ENCODE data around the gene MCOLN2.

GRCh38 chr1:84996846-84997666, at the start of gene MCOLN2:
- TF ChIP-seq GTF2F1 (IDR thresholded peaks at IDR 0.05; ENCODE audit: borderline replicate concordance, low read depth, low read length) = no peak
- no peak for TF ChIP-seq GABPA (IDR thresholded peaks at IDR 0.05; ENCODE audit: borderline replicate concordance, insufficient read depth, low read length)
- no peak for TF ChIP-seq POLR2A (IDR thresholded peaks at IDR 0.05; ENCODE audit: control extremely low read depth in 1 of 2, low read depth in 2 of 2, low read length in 2 of 2)
- no peak for TF ChIP-seq CTCF (IDR thresholded peaks at IDR 0.05; ENCODE audit: control extremely low read depth in 1 of 3, insufficient read depth in 1 of 3, low read depth in 1 of 3, low read length in 3 of 3)
- TF ChIP-seq TAF7 (optimal IDR thresholded peaks at IDR 0.05; ENCODE audit: borderline replicate concordance, low read depth, low read length) = no peak
- TF ChIP-seq EZH2 (IDR thresholded peaks at IDR 0.05; ENCODE audit: low read depth, low read length, severe bottlenecking) = no peak
- TF ChIP-seq RXRA (IDR thresholded peaks at IDR 0.05; ENCODE audit: insufficient read depth, low read depth, low read length) = no peak
- no peak for TF ChIP-seq POLR2AphosphoS5 (IDR thresholded peaks at IDR 0.05; ENCODE audit: low read depth, low read length)
- TF ChIP-seq EP300 (IDR thresholded peaks at IDR 0.05; ENCODE audit: borderline replicate concordance in 1 of 2, low read depth in 2 of 2, low read length in 2 of 2) = no peak
- TF ChIP-seq ZNF274 (IDR thresholded peaks at IDR 0.05; ENCODE audit: borderline replicate concordance, extremely low read depth, low read length) = no peak
- TF ChIP-seq BACH1 (IDR thresholded peaks at IDR 0.05; ENCODE audit: low read length) = no peak
- TF ChIP-seq CHD7 (IDR thresholded peaks at IDR 0.05; ENCODE audit: insufficient replicate concordance, low read length) = no peak
- no peak for TF ChIP-seq CHD1 (IDR thresholded peaks at IDR 0.05; ENCODE audit: low read depth, low read length)
- TF ChIP-seq ASH2L (IDR thresholded peaks at IDR 0.05; ENCODE audit: low read length) = no peak

Data from H1 (cell line).